ENCODE measurements around the gene ARL15.

The ARL15 gene

GRCh38 chr5:54086191-54086590, 224.2 kb downstream of the ARL15 start:
- FAIRE-seq (no peak), DNase-seq (ENCODE audit: insufficient read length, low spot score) (no peak)
- no peak for TF ChIP-seq SPI1 (IDR thresholded peaks at IDR 0.05; ENCODE audit: low read depth, low read length)
- no peak for TF ChIP-seq POU2F2 (IDR thresholded peaks at IDR 0.05; ENCODE audit: low read depth, low read length)
- TF ChIP-seq POLR2AphosphoS5 (IDR thresholded peaks at IDR 0.05; ENCODE audit: low read depth, low read length) = no peak
- TF ChIP-seq PAX5 (IDR thresholded peaks at IDR 0.05; ENCODE audit: insufficient read depth, low read length, severe bottlenecking) = no peak

DNA sequence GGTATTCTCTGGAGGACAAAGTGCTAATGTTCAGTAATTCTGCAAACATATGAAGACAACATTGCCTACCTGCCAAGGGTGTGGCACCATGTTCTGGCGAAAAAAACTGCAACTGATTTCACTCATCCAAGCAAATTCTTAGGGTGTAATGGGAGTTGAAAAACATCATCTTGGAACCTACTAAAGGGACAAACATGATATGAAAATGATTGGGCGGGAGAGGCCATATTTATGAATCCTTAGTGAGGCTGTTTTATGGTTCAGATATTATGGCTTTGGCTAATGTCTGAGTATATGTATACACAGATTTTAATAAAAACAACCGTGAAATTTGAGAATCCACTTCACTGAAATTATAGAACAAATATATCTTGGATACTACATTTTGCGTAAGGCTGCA, 225.7 kb downstream of the ARL15 start:
- FAIRE-seq (no peak), DNase-seq (ENCODE audit: insufficient read length, low spot score) (no peak)
- TF ChIP-seq TAF1 (IDR thresholded peaks at IDR 0.05; ENCODE audit: low read depth, low read length) = no peak
- no peak for TF ChIP-seq SPI1 (IDR thresholded peaks at IDR 0.05; ENCODE audit: low read depth, low read length)
- no peak for TF ChIP-seq POLR2A (IDR thresholded peaks at IDR 0.05; ENCODE audit: low read depth, low read length)
- TF ChIP-seq POU2F2 (IDR thresholded peaks at IDR 0.05; ENCODE audit: low read depth, low read length) = no peak
- no peak for TF ChIP-seq PAX5 (IDR thresholded peaks at IDR 0.05; ENCODE audit: insufficient read depth, low read length, severe bottlenecking)
- TF ChIP-seq POLR2AphosphoS5 (IDR thresholded peaks at IDR 0.05; ENCODE audit: low read depth, low read length) = no peak

DNA sequence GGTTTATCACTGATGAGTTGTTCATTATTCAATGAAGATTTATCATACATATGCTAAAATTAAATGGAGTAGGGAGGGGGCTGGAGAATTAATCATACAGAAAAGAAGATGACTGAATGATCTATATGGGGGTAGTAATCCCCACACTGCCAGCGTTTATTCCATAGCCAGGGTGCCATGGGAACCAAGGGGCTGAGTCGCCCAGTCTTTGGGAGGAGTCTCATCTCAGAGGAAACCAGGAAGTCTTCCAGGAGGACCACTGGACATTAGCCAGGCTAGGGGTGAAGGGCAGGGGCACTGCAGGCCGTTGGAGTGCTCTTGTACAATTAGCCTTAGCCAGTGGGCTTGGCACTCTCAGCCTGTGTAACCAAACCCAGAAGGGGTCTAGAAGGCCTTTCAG, 226.5 kb downstream of the ARL15 start:
- no peak for TF ChIP-seq PAX5 (IDR thresholded peaks at IDR 0.05; ENCODE audit: insufficient read depth, low read length, severe bottlenecking)
- TF ChIP-seq POLR2AphosphoS5 (IDR thresholded peaks at IDR 0.05; ENCODE audit: low read depth, low read length) = no peak
- TF ChIP-seq POLR2A (IDR thresholded peaks at IDR 0.05; ENCODE audit: low read depth, low read length) = no peak
- no peak for TF ChIP-seq POU2F2 (IDR thresholded peaks at IDR 0.05; ENCODE audit: low read depth, low read length)
- TF ChIP-seq SPI1 (IDR thresholded peaks at IDR 0.05; ENCODE audit: low read depth, low read length) = no peak
- TF ChIP-seq TAF1 (IDR thresholded peaks at IDR 0.05; ENCODE audit: low read depth, low read length) = no peak
- FAIRE-seq (no peak), DNase-seq (ENCODE audit: insufficient read length, low spot score) (no peak)

- FAIRE-seq = no peak
- no peak for TF ChIP-seq SPI1 (IDR thresholded peaks at IDR 0.05; ENCODE audit: low read depth, low read length)
- TF ChIP-seq POLR2A (IDR thresholded peaks at IDR 0.05; ENCODE audit: low read depth, low read length) = no peak
- TF ChIP-seq PAX5 (IDR thresholded peaks at IDR 0.05; ENCODE audit: insufficient read depth, low read length, severe bottlenecking) = no peak
- TF ChIP-seq POLR2AphosphoS5 (IDR thresholded peaks at IDR 0.05; ENCODE audit: low read depth, low read length) = no peak
- no peak for TF ChIP-seq TAF1 (IDR thresholded peaks at IDR 0.05; ENCODE audit: low read depth, low read length)
- no peak for TF ChIP-seq POU2F2 (IDR thresholded peaks at IDR 0.05; ENCODE audit: low read depth, low read length)
- no peak for DNase-seq (ENCODE audit: insufficient read length, low spot score)
These were observed 227.1 kb downstream of the ARL15 start for GRCh38 chr5:54083245-54083644.

- no peak for TF ChIP-seq POU2F2 (IDR thresholded peaks at IDR 0.05; ENCODE audit: low read depth, low read length)
- TF ChIP-seq TAF1 (IDR thresholded peaks at IDR 0.05; ENCODE audit: low read depth, low read length) = no peak
- TF ChIP-seq POLR2AphosphoS5 (IDR thresholded peaks at IDR 0.05; ENCODE audit: low read depth, low read length) = no peak
- TF ChIP-seq POLR2A (IDR thresholded peaks at IDR 0.05; ENCODE audit: low read depth, low read length) = no peak
- TF ChIP-seq PAX5 (IDR thresholded peaks at IDR 0.05; ENCODE audit: insufficient read depth, low read length, severe bottlenecking) = no peak
- no peak for TF ChIP-seq SPI1 (IDR thresholded peaks at IDR 0.05; ENCODE audit: low read depth, low read length)
- FAIRE-seq = no peak
- no peak for DNase-seq (ENCODE audit: insufficient read length, low spot score)
These were observed 229.0 kb downstream of the ARL15 start for GRCh38 chr5:54081415-54081814.

DNA sequence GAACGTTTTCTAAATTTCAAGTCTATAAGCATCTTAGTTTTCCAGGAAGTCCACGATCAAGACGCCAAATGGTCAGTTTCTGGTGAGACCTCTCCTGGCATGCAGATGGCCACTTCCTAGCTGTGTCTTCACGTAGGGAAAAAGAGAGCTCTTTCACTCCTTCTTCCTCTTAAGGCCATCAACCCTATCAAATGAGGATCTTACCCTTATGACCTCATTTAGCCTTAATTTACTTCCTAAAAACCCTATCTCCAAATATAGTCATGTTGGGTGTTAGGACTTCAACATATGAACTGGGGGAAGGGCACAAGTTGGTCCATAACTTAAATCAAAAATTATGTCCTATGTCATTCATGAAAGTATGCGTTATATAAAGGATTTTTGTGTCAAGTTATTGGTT, 229.5 kb downstream of the ARL15 start:
- no peak for TF ChIP-seq POLR2AphosphoS5 (IDR thresholded peaks at IDR 0.05; ENCODE audit: low read depth, low read length)
- no peak for TF ChIP-seq POLR2A (IDR thresholded peaks at IDR 0.05; ENCODE audit: low read depth, low read length)
- no peak for TF ChIP-seq PAX5 (IDR thresholded peaks at IDR 0.05; ENCODE audit: insufficient read depth, low read length, severe bottlenecking)
- TF ChIP-seq POU2F2 (IDR thresholded peaks at IDR 0.05; ENCODE audit: low read depth, low read length) = no peak
- no peak for TF ChIP-seq SPI1 (IDR thresholded peaks at IDR 0.05; ENCODE audit: low read depth, low read length)
- TF ChIP-seq TAF1 (IDR thresholded peaks at IDR 0.05; ENCODE audit: low read depth, low read length) = no peak
- DNase-seq (ENCODE audit: insufficient read length, low spot score) (no peak), FAIRE-seq (no peak)

DNA sequence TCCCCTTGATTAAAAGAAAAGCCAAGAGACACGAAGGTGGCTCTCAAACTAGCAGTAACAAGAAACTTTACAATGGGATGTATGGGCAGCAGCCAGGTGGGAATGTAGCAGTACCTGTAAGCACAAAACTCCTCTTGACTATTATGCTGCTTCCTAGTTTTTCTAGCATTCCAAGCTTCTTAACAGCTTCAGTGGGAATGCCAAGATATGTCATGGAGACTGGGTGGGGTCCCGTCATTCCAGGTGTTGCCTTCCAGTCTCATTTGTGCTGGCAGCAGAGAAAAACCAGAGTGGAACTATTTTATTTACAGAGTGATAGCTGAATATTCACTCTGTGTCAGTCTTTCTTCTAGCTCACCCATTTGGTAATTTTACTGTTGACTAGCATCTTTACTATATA, 236.6 kb downstream of the ARL15 start:
- FAIRE-seq = no peak
- TF ChIP-seq POLR2AphosphoS5 (IDR thresholded peaks at IDR 0.05; ENCODE audit: low read depth, low read length) = no peak
- no peak for TF ChIP-seq PAX5 (IDR thresholded peaks at IDR 0.05; ENCODE audit: insufficient read depth, low read length, severe bottlenecking)
- no peak for TF ChIP-seq POLR2A (IDR thresholded peaks at IDR 0.05; ENCODE audit: low read depth, low read length)
- no peak for TF ChIP-seq TAF1 (IDR thresholded peaks at IDR 0.05; ENCODE audit: low read depth, low read length)
- no peak for TF ChIP-seq SPI1 (IDR thresholded peaks at IDR 0.05; ENCODE audit: low read depth, low read length)
- no peak for TF ChIP-seq POU2F2 (IDR thresholded peaks at IDR 0.05; ENCODE audit: low read depth, low read length)
- no peak for DNase-seq (ENCODE audit: insufficient read length, low spot score)

DNA sequence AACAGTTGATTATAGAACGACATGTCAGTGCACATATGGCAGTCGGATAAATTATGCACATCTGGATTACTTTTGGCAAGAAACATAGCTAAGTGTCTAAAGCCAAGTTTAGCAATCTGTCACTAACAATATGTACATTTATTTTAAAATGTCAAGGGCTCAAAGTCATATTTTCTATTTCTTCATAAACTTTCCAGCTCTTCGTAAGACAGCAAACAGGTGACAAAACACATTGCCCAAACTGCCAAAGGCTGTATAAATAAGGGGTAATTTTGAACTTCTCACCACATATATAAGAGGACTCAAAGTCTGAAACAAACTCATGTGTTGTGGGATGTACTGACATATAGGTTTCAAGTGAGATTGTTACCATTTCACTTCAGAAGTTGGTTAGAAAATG, 237.2 kb downstream of the ARL15 start:
- TF ChIP-seq POLR2AphosphoS5 (IDR thresholded peaks at IDR 0.05; ENCODE audit: low read depth, low read length) (no peak), POLR2A (IDR thresholded peaks at IDR 0.05; ENCODE audit: low read depth, low read length) (no peak), SPI1 (IDR thresholded peaks at IDR 0.05; ENCODE audit: low read depth, low read length) (no peak), POU2F2 (IDR thresholded peaks at IDR 0.05; ENCODE audit: low read depth, low read length) (no peak), TAF1 (IDR thresholded peaks at IDR 0.05; ENCODE audit: low read depth, low read length) (no peak), PAX5 (IDR thresholded peaks at IDR 0.05; ENCODE audit: insufficient read depth, low read length, severe bottlenecking) (no peak)
- DNase-seq (ENCODE audit: insufficient read length, low spot score) = no peak
- no peak for FAIRE-seq

DNA sequence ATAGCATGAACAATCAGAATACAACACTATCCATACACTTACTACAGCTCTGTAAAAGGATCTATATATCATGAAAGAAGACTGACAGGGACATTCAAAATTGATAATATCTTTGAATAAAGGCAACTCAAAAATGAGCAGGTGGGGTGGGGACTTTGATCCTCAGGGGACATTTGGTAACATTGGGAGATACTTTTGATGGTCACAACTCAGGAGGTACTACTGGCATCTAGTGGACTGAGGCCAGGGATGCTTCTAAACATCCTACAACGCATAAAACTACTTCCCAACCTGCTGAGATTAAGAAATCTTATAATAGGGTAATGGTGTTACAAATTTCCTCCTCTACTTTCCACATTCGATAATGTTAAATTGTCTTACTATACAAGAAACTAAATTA, 243.9 kb downstream of the ARL15 start:
- DNase-seq (ENCODE audit: insufficient read length, low spot score) (no peak), FAIRE-seq (no peak)
- no peak for TF ChIP-seq POLR2AphosphoS5 (IDR thresholded peaks at IDR 0.05; ENCODE audit: low read depth, low read length)
- no peak for TF ChIP-seq POLR2A (IDR thresholded peaks at IDR 0.05; ENCODE audit: low read depth, low read length)
- TF ChIP-seq POU2F2 (IDR thresholded peaks at IDR 0.05; ENCODE audit: low read depth, low read length) = no peak
- TF ChIP-seq TAF1 (IDR thresholded peaks at IDR 0.05; ENCODE audit: low read depth, low read length) = no peak
- TF ChIP-seq PAX5 (IDR thresholded peaks at IDR 0.05; ENCODE audit: insufficient read depth, low read length, severe bottlenecking) = no peak
- no peak for TF ChIP-seq SPI1 (IDR thresholded peaks at IDR 0.05; ENCODE audit: low read depth, low read length)

DNA sequence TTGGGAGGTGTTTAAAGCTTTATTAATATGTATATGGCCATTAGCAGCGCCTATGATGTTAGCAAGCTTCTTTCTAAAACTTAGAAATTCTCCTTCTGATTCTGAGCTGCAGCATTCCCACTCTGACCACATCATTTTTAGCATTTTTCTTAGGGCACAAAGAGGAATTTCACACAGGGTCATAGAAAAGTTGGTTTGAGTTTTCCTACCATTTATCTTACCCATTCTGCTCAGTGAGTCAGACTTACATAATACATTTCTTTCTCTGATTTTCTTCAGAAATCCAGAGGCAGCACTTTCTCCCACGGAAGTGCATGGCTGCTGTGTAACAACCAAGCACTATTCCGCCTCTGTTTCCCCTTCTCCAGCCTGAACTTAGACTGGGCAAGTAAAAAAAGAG, 246.6 kb downstream of the ARL15 start:
- FAIRE-seq = no peak
- TF ChIP-seq POLR2AphosphoS5 (IDR thresholded peaks at IDR 0.05; ENCODE audit: low read depth, low read length) = no peak
- no peak for TF ChIP-seq POU2F2 (IDR thresholded peaks at IDR 0.05; ENCODE audit: low read depth, low read length)
- TF ChIP-seq PAX5 (IDR thresholded peaks at IDR 0.05; ENCODE audit: insufficient read depth, low read length, severe bottlenecking) = no peak
- TF ChIP-seq POLR2A (IDR thresholded peaks at IDR 0.05; ENCODE audit: low read depth, low read length) = no peak
- TF ChIP-seq TAF1 (IDR thresholded peaks at IDR 0.05; ENCODE audit: low read depth, low read length) = no peak
- no peak for TF ChIP-seq SPI1 (IDR thresholded peaks at IDR 0.05; ENCODE audit: low read depth, low read length)
- DNase-seq (ENCODE audit: insufficient read length, low spot score) = no peak

Measured in GM12891 (cell line).